ENCODE data around the gene PDE9A. TPM values are rescaled to one million over a fixed set of nuclear protein-coding genes. Genes with fewer than 3 reads are reported as not detected.

The PDE9A gene
- total RNA-seq, 1 donor from 2014 or later: 20.7 TPM

GRCh38 chr21:42665484-42665883, 12.1 kb downstream of the PDE9A start:
- Mint-ChIP-seq H3K4me3 (ENCODE audit: unreplicated experiment) (no peak overlapping the region), H3K27ac (ENCODE audit: unreplicated experiment) (no peak overlapping the region), H3K9me3 (ENCODE audit: unreplicated experiment) (no peaks in the 10 kb centered on the region), H3K27me3 (ENCODE audit: unreplicated experiment) (peaks cover 6% of the 10 kb centered on the region), H3K36me3 (ENCODE audit: low read depth, unreplicated experiment) (peaks cover 9% of the 10 kb centered on the region), H3K4me1 (ENCODE audit: unreplicated experiment) (peaks cover 9% of the 10 kb centered on the region)
- DNase-seq (ENCODE audit: low spot score): no peak
- no peak for TF ChIP-seq CTCF (IDR thresholded peaks at IDR 0.05; ENCODE audit: unreplicated experiment)

GRCh38 chr21:42666023-42666747, 12.8 kb downstream of the PDE9A start:
- Mint-ChIP-seq H3K4me1 (ENCODE audit: unreplicated experiment) (peaks cover 9% of the 10 kb centered on the region), H3K36me3 (ENCODE audit: low read depth, unreplicated experiment) (peaks cover 9% of the 10 kb centered on the region), H3K4me3 (ENCODE audit: unreplicated experiment) (no peak overlapping the region), H3K27ac (ENCODE audit: unreplicated experiment) (no peak overlapping the region), H3K9me3 (ENCODE audit: unreplicated experiment) (no peaks in the 10 kb centered on the region), H3K27me3 (ENCODE audit: unreplicated experiment) (peaks cover 6% of the 10 kb centered on the region)
- no peak for TF ChIP-seq CTCF (IDR thresholded peaks at IDR 0.05; ENCODE audit: unreplicated experiment)
- no peak for DNase-seq (ENCODE audit: low spot score)

- peak overlapping the region; percentile 20 for H3K27ac Mint-ChIP-seq (ENCODE audit: unreplicated experiment)
- no peak overlapping the region for H3K4me3 Mint-ChIP-seq (ENCODE audit: unreplicated experiment)
- H3K4me1 Mint-ChIP-seq (ENCODE audit: unreplicated experiment): peaks cover 9% of the 10 kb centered on the region
- peaks cover 9% of the 10 kb centered on the region for H3K36me3 Mint-ChIP-seq (ENCODE audit: low read depth, unreplicated experiment)
- peaks cover 6% of the 10 kb centered on the region for H3K27me3 Mint-ChIP-seq (ENCODE audit: unreplicated experiment)
- no peak for TF ChIP-seq CTCF (IDR thresholded peaks at IDR 0.05; ENCODE audit: unreplicated experiment)
- DNase-seq (ENCODE audit: low spot score): no peak
- H3K9me3 Mint-ChIP-seq (ENCODE audit: unreplicated experiment): no peaks in the 10 kb centered on the region
Measured at GRCh38 chr21:42666925-42667324, 13.5 kb downstream of the PDE9A start.

GRCh38 chr21:42668298-42668992, 15.0 kb downstream of the PDE9A start:
- DNase-seq (ENCODE audit: low spot score): no peak
- Mint-ChIP-seq H3K4me3 (ENCODE audit: unreplicated experiment) (no peak overlapping the region), H3K9me3 (ENCODE audit: unreplicated experiment) (no peaks in the 10 kb centered on the region), H3K36me3 (ENCODE audit: low read depth, unreplicated experiment) (peaks cover 9% of the 10 kb centered on the region), H3K27ac (ENCODE audit: unreplicated experiment) (no peak overlapping the region), H3K27me3 (ENCODE audit: unreplicated experiment) (peaks cover 6% of the 10 kb centered on the region), H3K4me1 (ENCODE audit: unreplicated experiment) (peaks cover 11% of the 10 kb centered on the region)
- TF ChIP-seq CTCF (IDR thresholded peaks at IDR 0.05; ENCODE audit: unreplicated experiment): no peak

GRCh38 chr21:42669041-42669440, 15.6 kb downstream of the PDE9A start:
- Mint-ChIP-seq H3K4me1 (ENCODE audit: unreplicated experiment) (peaks cover 17% of the 10 kb centered on the region), H3K9me3 (ENCODE audit: unreplicated experiment) (no peaks in the 10 kb centered on the region), H3K27ac (ENCODE audit: unreplicated experiment) (no peak overlapping the region), H3K4me3 (ENCODE audit: unreplicated experiment) (no peak overlapping the region), H3K27me3 (ENCODE audit: unreplicated experiment) (peaks cover 5% of the 10 kb centered on the region), H3K36me3 (ENCODE audit: low read depth, unreplicated experiment) (peaks cover 9% of the 10 kb centered on the region)
- no peak for TF ChIP-seq CTCF (IDR thresholded peaks at IDR 0.05; ENCODE audit: unreplicated experiment)
- no peak for DNase-seq (ENCODE audit: low spot score)

All from endothelial cell (in vitro differentiated cells).